Pulmonary artery endothelial cell (primary cell): Measurements from ENCODE around the gene IQUB. TPM values are rescaled to one million over a fixed set of nuclear protein-coding genes. Genes with fewer than 3 reads are reported as not detected.
"Not testable (repeated sequence)": the region's sequence is repeated elsewhere in the genome, so short reads cannot be mapped to it uniquely, and the experiment has no call there.

Experiments
- DNase-seq: peaks from one replicate; pipeline ENCODE4 v3.0.0-alpha.2; 2011; ENCODE audit warnings: low read depth, low spot score
- total RNA-seq: library from RNA; depleted of rRNA; stranded (reverse); fragments of >200 nt; gene quantifications from 2 replicates; pipeline ENCODE4 v1.2.3, GENCODE V29; 2014

Gene IQUB
- total RNA-seq, 1 donor from 2014 or later = 0.33 TPM

GRCh38 chr7:123494193-123494796 lies 40.1 kb downstream of the IQUB start:
- DNase-seq = no peak

- DNase-seq = no peak
Measured at GRCh38 chr7:123492485-123492884, 41.9 kb downstream of the IQUB start.

GRCh38 chr7:123485721-123486120 lies 48.7 kb downstream of the IQUB start:
- no peak for DNase-seq

GRCh38 chr7:123485187-123485586 lies 49.2 kb downstream of the IQUB start:
- no peak for DNase-seq

- DNase-seq = no peak
Measured at GRCh38 chr7:123484199-123484598, 50.2 kb downstream of the IQUB start.

- no peak for DNase-seq
Measured at GRCh38 chr7:123480107-123480506, 54.3 kb downstream of the IQUB start.

GRCh38 chr7:123478056-123478455 lies 56.3 kb downstream of the IQUB start:
- not testable (repeated sequence) for DNase-seq

GRCh38 chr7:123472750-123473445 lies 61.5 kb downstream of the IQUB start:
- DNase-seq = no peak

- no peak for DNase-seq
Measured at GRCh38 chr7:123472327-123472726, 62.1 kb downstream of the IQUB start.

- no peak for DNase-seq
Measured at GRCh38 chr7:123468303-123468702, 66.1 kb downstream of the IQUB start.

GRCh38 chr7:123463890-123464289 lies 70.5 kb downstream of the IQUB start:
- DNase-seq = no peak

GRCh38 chr7:123460616-123461015 lies 73.8 kb downstream of the IQUB start:
- DNase-seq = no peak

- no peak for DNase-seq
Measured at GRCh38 chr7:123455965-123456470, 78.4 kb downstream of the IQUB start.

- no peak for DNase-seq
Measured at GRCh38 chr7:123440101-123440548, 94.3 kb downstream of the IQUB start.

GRCh38 chr7:123439191-123439590 lies 95.2 kb downstream of the IQUB start:
- no peak for DNase-seq

GRCh38 chr7:123437447-123437995 lies 96.9 kb downstream of the IQUB start:
- DNase-seq = no peak

- DNase-seq = no peak
Measured at GRCh38 chr7:123435080-123435700, 99.2 kb downstream of the IQUB start.

GRCh38 chr7:123433665-123434064 lies 100.7 kb downstream of the IQUB start:
- DNase-seq = no peak

GRCh38 chr7:123432601-123433000 lies 101.8 kb downstream of the IQUB start:
- DNase-seq = no peak

- no peak for DNase-seq
Measured at GRCh38 chr7:123431075-123431614, 103.2 kb downstream of the IQUB start.

- DNase-seq = no peak
Measured at GRCh38 chr7:123425246-123425645, 109.1 kb downstream of the IQUB start.

GRCh38 chr7:123424463-123424862 lies 109.9 kb downstream of the IQUB start:
- no peak for DNase-seq
